Duodenal mucosa (tissue), 2 donors: ENCODE results near the gene ZNF782.
A peak's percentile ranks its signal among the peaks of the same experiment; 100 is the strongest.
"Not testable (repeated sequence)": the region's sequence is repeated elsewhere in the genome, so short reads cannot be mapped to it uniquely, and the experiment has no call there.

Source experiments
- H3K27ac ChIP-seq: one replicate; pipeline ENCODE4 v1.7.0; 2013; ENCODE audit warnings: low read depth, low read length
- H3K27me3 ChIP-seq, 2 donors: one replicate each; pipeline ENCODE4 v1.7.0; 2013; ENCODE audit warnings: low read length in 2 of 2, control low read depth in 1 of 2; ENCODE audit not compliant: insufficient read depth in 2 of 2, control insufficient read depth in 1 of 2
- H3K36me3 ChIP-seq, 2 donors: one replicate each; pipeline ENCODE4 v1.7.0; 2013; ENCODE audit warnings: low read length in 2 of 2, control low read depth in 1 of 2; ENCODE audit not compliant: insufficient read depth in 2 of 2, control insufficient read depth in 1 of 2
- H3K4me1 ChIP-seq, 2 donors: one replicate each; pipeline ENCODE4 v1.7.0; 2013; ENCODE audit warnings: low read length in 2 of 2, control low read depth in 1 of 2; ENCODE audit not compliant: insufficient read depth in 2 of 2, control insufficient read depth in 1 of 2
- H3K4me3 ChIP-seq, 2 donors: one replicate each; pipeline ENCODE4 v1.7.0; 2013; ENCODE audit warnings: low read length in 2 of 2, low read depth in 1 of 2
- H3K9ac ChIP-seq, 2 donors: one replicate each; pipeline ENCODE4 v1.7.0; 2013; ENCODE audit warnings: low read length in 2 of 2, low read depth in 1 of 2
- H3K9me3 ChIP-seq, 2 donors: one replicate each; pipeline ENCODE4 v1.7.0; 2013; ENCODE audit warnings: low read length in 2 of 2, control low read depth in 1 of 2; ENCODE audit not compliant: control insufficient read depth in 1 of 2

ZNF782 gene

DNA sequence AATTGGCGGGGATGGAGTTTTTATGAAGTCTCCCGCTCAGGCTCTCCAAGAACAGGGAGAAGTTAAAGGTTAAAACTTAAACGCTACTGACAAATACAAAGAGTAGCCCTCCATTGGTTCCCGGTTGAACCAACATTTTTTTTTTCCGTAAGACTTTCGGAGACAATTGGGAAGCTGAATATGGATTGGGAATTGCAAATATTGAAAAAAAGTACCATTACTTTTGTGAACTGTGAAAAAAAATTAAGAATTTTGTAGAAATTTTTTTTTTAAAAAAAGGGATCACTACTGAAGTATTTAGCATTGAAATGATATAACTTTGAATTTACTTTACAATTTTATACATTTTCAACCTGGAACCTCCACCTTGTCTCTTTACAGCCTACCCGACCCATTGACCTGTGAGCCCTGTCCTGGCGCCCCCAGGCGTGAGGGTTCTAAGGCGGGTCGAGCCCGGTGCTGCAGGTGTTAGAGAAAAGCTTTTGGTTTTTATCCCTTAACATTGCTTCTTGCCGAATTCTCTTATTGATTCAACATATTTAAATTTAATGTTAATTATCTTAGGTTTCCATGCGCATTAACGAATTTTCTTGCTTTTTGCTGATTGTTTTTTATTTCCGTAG, 448 bp upstream of the ZNF782 start:
- Histone ChIP-seq H3K9ac (peak overlapping the region in 1 of 2 donors; percentile 75), H3K9me3 (peaks cover 0 to 6% of the 10 kb centered on the region in 2 donors), H3K4me1 (peaks cover 20 to 28% of the 10 kb centered on the region in 2 donors), H3K27me3 (no peaks in the 10 kb centered on the region), H3K36me3 (no peaks in the 10 kb centered on the region), H3K4me3 (peak overlapping the region; percentile 69 to 81), H3K27ac (no peak overlapping the region)

DNA sequence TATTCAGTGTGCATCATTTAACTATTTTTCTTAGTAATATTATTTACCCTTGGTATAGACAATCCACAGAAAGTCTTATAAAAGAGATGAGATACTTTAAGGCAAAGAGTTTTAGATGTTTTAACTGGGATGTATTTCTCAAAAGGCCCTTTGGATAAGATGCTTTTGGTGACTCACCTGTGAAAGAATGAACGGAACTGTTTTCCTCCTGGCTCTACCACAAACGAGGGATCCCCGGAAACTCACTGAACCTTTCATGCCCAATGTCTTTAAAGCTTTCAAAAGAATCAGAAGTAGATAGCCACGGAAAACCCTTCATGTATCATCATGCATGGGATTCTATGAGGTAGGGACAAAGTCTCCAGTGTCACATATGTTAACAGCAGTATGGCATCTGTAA, 1.6 kb downstream of the ZNF782 start:
- Histone ChIP-seq H3K36me3 (peaks cover 0 to 4% of the 10 kb centered on the region in 2 donors), H3K4me1 (peaks cover 18 to 20% of the 10 kb centered on the region in 2 donors), H3K27me3 (no peaks in the 10 kb centered on the region), H3K9me3 (peaks cover 6 to 13% of the 10 kb centered on the region in 2 donors), H3K4me3 (peak overlapping the region; percentile 69 to 81), H3K9ac (peak overlapping the region in 1 of 2 donors; percentile 75), H3K27ac (no peak overlapping the region)

DNA sequence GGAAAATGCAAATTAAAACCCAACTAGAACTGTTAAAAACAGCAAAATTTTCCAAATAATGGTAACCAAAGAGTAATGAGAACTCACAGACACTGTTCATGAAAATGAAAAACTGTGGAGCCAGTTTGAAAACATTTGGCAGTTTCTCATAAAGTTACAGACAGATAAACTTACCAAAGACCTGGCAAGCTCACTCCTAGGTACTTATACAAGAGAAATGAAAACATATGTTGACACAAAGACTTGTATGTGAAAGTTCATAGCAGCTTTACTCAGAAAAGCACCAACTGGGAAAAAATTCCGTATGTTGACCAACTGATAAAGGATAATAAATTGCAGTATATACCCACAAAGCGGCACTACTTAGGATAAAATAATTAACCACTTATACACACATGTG, 10.3 kb downstream of the ZNF782 start:
- peaks cover 14 to 51% of the 10 kb centered on the region in 2 donors for H3K9me3 ChIP-seq
- H3K9ac ChIP-seq = no peak overlapping the region
- H3K36me3 ChIP-seq = peaks cover 3 to 45% of the 10 kb centered on the region in 2 donors
- no peak overlapping the region for H3K4me3 ChIP-seq
- no peaks in the 10 kb centered on the region for H3K4me1 ChIP-seq
- no peak overlapping the region for H3K27ac ChIP-seq
- H3K27me3 ChIP-seq = no peaks in the 10 kb centered on the region

DNA sequence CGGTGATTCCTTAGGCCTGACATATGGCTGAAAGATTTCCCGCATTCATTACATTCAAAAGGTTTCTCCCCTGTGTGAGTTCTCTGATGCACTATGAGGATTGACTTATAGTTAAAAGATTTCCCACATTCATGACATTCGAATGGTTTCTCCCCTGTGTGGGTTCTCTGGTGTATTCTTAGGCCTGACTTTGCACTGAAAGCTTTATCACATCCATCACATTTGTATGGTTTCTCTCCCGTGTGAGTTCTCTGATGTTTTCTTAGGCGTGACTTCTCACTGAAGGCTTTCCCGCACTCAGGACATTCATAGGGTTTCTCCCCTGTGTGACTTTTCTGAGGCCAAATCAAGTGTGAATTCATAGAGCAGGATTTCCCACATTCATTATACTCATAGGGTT, 35.8 kb downstream of the ZNF782 start:
- H3K4me1 ChIP-seq = no peaks in the 10 kb centered on the region
- H3K27ac ChIP-seq = no peak overlapping the region
- H3K4me3 ChIP-seq = peak overlapping the region; percentile 12 to 44
- peaks cover 38 to 50% of the 10 kb centered on the region in 2 donors for H3K36me3 ChIP-seq
- H3K27me3 ChIP-seq = no peaks in the 10 kb centered on the region
- peaks cover 72 to 85% of the 10 kb centered on the region in 2 donors for H3K9me3 ChIP-seq
- H3K9ac ChIP-seq = no peak overlapping the region

DNA sequence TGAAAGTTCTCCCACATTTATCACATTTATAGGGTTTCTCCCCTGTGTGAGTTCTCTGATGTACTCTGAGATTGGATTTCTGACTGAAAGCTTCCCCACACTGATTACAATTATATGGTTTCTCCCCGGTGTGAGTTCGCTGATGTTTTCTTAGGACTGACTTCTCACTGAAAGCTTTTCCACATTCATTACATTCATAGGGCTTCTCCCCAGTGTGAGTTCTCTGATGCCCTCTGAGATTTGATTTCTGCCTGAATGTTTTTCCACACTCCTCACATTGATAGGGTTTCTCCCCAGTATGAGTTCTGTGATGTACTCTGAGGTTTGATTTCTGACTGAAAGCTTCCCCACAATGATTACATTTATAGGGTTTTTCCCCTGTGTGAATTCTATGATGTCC, 36.3 kb downstream of the ZNF782 start:
- H3K9me3 ChIP-seq = peaks cover 72 to 87% of the 10 kb centered on the region in 2 donors
- H3K9ac ChIP-seq = no peak overlapping the region
- H3K4me1 ChIP-seq = no peaks in the 10 kb centered on the region
- peak overlapping the region; percentile 1 to 9 for H3K4me3 ChIP-seq
- H3K27ac ChIP-seq = no peak overlapping the region
- peaks cover 32 to 45% of the 10 kb centered on the region in 2 donors for H3K36me3 ChIP-seq
- H3K27me3 ChIP-seq = no peaks in the 10 kb centered on the region

DNA sequence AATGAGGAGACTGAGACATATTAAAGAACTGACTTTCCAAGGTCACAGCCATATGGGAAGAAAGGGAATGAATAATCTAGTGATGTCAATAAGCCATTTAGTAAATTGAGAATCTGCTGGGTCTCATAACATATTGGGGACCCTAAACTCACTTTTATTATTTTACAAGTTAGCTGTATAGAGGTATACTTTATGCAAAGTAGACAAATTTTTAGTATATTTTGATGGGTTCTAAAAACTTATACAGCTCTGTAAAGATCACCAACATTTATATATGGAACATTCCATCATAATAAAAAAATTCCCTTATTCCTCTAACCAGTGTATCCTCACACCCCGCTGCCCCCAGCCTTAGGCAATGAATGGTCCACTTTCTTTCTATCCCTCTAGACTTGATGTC, 40.7 kb downstream of the ZNF782 start:
- no peaks in the 10 kb centered on the region for H3K4me1 ChIP-seq
- H3K4me3 ChIP-seq = no peak overlapping the region
- no peak overlapping the region for H3K27ac ChIP-seq
- peaks cover 6 to 12% of the 10 kb centered on the region in 2 donors for H3K36me3 ChIP-seq
- no peak overlapping the region for H3K9ac ChIP-seq
- peaks cover 69 to 74% of the 10 kb centered on the region in 2 donors for H3K9me3 ChIP-seq
- no peaks in the 10 kb centered on the region for H3K27me3 ChIP-seq

DNA sequence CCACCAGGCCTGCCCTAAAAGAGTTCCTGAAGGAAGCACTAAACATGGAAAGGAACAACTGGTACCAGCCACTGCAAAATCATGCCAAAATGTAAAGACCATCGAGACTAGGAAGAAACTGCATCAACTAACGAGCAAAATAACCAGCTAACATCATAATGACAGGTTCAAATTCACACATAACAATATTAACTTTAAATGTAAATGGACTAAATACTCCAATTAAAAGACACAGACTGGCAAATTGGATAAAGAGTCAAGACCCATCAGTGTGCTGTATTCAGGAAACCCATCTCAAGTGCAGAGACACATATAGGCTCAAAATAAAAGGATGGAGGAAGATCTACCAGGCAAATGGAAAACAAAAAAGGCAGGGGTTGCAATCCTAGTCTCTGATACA, 55.4 kb downstream of the ZNF782 start:
- H3K27ac ChIP-seq, H3K4me1 ChIP-seq, H3K9ac ChIP-seq, H3K27me3 ChIP-seq, H3K4me3 ChIP-seq: not testable (repeated sequence)
- Histone ChIP-seq H3K9me3 (peaks cover 32 to 39% of the 10 kb centered on the region in 2 donors), H3K36me3 (peaks cover 21 to 28% of the 10 kb centered on the region in 2 donors)

DNA sequence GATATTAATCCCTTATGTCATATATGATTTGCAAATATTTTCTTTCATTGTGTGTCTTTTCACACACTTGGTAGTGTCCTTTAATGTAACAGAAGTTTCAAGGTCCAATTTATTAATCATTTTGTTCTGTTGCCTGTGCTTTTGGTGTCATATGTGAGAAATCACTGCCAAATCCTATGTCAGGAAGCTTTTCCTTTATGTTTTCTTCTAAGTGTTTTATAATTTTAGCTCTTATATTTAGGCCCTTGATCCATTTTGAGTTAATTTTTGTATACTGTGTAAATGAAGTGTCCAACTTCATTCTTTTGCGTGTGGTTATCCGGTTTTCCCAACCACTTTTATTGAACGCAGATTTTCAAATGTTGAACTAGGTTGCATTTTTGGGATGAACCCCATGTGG, 70.3 kb downstream of the ZNF782 start:
- Histone ChIP-seq H3K27me3 (no peaks in the 10 kb centered on the region), H3K9me3 (peaks cover 19 to 21% of the 10 kb centered on the region in 2 donors), H3K36me3 (peaks cover 0 to 3% of the 10 kb centered on the region in 2 donors), H3K4me3 (no peak overlapping the region), H3K4me1 (no peaks in the 10 kb centered on the region), H3K27ac (no peak overlapping the region), H3K9ac (no peak overlapping the region)

DNA sequence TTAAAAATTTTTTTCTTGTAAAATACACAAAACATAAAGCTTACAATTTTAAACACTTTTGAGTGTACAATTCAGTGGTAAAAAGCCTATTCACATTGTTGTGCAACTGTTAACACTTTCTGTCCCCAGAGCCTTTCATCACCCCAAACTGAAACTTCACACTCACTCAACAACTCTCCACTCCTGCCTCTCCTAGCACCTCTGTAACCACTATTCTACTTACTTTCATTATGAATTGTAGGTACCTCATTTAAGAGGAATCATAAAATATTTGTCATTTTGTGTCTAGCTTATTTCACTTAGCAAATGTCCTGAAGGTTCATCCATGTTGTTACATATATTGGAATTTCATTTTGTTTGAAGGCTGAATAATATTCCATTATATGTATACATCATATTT, 72.1 kb downstream of the ZNF782 start:
- Histone ChIP-seq H3K27ac (no peak overlapping the region), H3K4me1 (peaks cover 0 to 2% of the 10 kb centered on the region in 2 donors), H3K4me3 (no peak overlapping the region), H3K9ac (no peak overlapping the region), H3K9me3 (peaks cover 13 to 15% of the 10 kb centered on the region in 2 donors), H3K27me3 (no peaks in the 10 kb centered on the region), H3K36me3 (peaks cover 0 to 3% of the 10 kb centered on the region in 2 donors)

DNA sequence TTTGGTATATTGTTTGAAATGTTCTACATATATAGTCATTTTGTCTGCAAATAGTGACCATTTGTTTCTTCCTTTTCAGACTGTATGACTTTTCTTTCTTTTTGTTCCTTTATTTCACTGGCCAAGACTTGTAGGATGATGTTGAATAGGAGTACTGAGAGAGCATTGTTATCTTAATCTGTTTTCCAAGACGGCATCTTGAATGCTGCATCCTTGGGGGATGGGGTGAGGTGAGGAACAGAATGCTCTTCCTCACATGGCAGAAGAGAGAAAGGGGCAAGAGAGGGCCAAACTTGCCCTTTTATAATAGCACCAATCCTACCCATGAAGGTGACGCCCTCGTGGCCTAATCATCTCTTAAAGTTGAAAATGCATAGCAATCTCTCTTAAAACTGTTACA, 72.8 kb downstream of the ZNF782 start:
- H3K9me3 ChIP-seq = peaks cover 13 to 15% of the 10 kb centered on the region in 2 donors
- H3K4me3 ChIP-seq = no peak overlapping the region
- no peak overlapping the region for H3K9ac ChIP-seq
- H3K27ac ChIP-seq = no peak overlapping the region
- H3K36me3 ChIP-seq = peaks cover 0 to 3% of the 10 kb centered on the region in 2 donors
- peaks cover 4 to 6% of the 10 kb centered on the region in 2 donors for H3K4me1 ChIP-seq
- H3K27me3 ChIP-seq = no peaks in the 10 kb centered on the region
